ENCODE results near the gene PRRC2C.
"Not testable (repeated sequence)": the region's sequence is repeated elsewhere in the genome, so short reads cannot be mapped to it uniquely, and the experiment has no call there.

The PRRC2C gene

GRCh38 chr1:171485375-171486047, at the start of gene PRRC2C:
Gene PRRC2C (plus strand): TSS chr1:171485530. CDS start chr1:171512089, 26,559 bp downstream.
- DNase-seq = peak; percentile 99

GRCh38 chr1:171438441-171438840, 46.9 kb upstream of the PRRC2C start:
- DNase-seq = peak; percentile 21

GRCh38 chr1:171440201-171440600, 45.1 kb upstream of the PRRC2C start:
- not testable (repeated sequence) for DNase-seq

GRCh38 chr1:171441278-171441895, 43.9 kb upstream of the PRRC2C start:
- not testable (repeated sequence) for DNase-seq

GRCh38 chr1:171446386-171446785, 38.9 kb upstream of the PRRC2C start:
- DNase-seq = no peak

GRCh38 chr1:171455967-171456366, 29.4 kb upstream of the PRRC2C start:
- DNase-seq = no peak

- DNase-seq = no peak
Observed at GRCh38 chr1:171457412-171457811, 27.9 kb upstream of the PRRC2C start.

GRCh38 chr1:171460018-171460620, 25.2 kb upstream of the PRRC2C start:
- no peak for DNase-seq

- DNase-seq = no peak
Observed at GRCh38 chr1:171467626-171468025, 17.7 kb upstream of the PRRC2C start.

- DNase-seq = no peak
Observed at GRCh38 chr1:171468120-171468750, 17.1 kb upstream of the PRRC2C start.

GRCh38 chr1:171470726-171471125, 14.6 kb upstream of the PRRC2C start:
- no peak for DNase-seq

GRCh38 chr1:171472183-171472647, 13.1 kb upstream of the PRRC2C start:
- no peak for DNase-seq

- DNase-seq = no peak
Observed at GRCh38 chr1:171476829-171477228, 8.5 kb upstream of the PRRC2C start.

- no peak for DNase-seq
Observed at GRCh38 chr1:171477804-171478203, 7.5 kb upstream of the PRRC2C start.

GRCh38 chr1:171480035-171480434, 5.3 kb upstream of the PRRC2C start:
- DNase-seq = peak; percentile 23

- no peak for DNase-seq
Observed at GRCh38 chr1:171484760-171485374, 463 bp upstream of the PRRC2C start.

GRCh38 chr1:171486048-171486519, 754 bp downstream of the PRRC2C start:
- DNase-seq = no peak

GRCh38 chr1:171487038-171487437, 1.7 kb downstream of the PRRC2C start:
- no peak for DNase-seq

- DNase-seq = no peak
Observed at GRCh38 chr1:171488190-171488929, 3.0 kb downstream of the PRRC2C start.

- no peak for DNase-seq
Observed at GRCh38 chr1:171494076-171494475, 8.7 kb downstream of the PRRC2C start.

GRCh38 chr1:171495444-171495843, 10.1 kb downstream of the PRRC2C start:
- DNase-seq = no peak

- DNase-seq = no peak
Observed at GRCh38 chr1:171500304-171500703, 15.0 kb downstream of the PRRC2C start.
